Right ventricle myocardium inferior (tissue), 1 donor: ENCODE results near the gene APOBEC3F. TPM values are rescaled to one million over a fixed set of nuclear protein-coding genes. Genes with fewer than 3 reads are reported as not detected.
"Not testable (repeated sequence)": the region's sequence is repeated elsewhere in the genome, so short reads cannot be mapped to it uniquely, and the experiment has no call there.

Experiments used
- ATAC-seq: fragments of 200-7000 bp; cut with Tn5 transposase; one replicate; pipeline ENCODE4 v1.9.1; 2020; ENCODE audit warnings: mild to moderate bottlenecking, moderate library complexity
- DNase-seq: peaks from one replicate; pipeline ENCODE4 v3.0.0; 2021; ENCODE audit errors: missing footprints
- intact Hi-C: fragments of 100-400 bp; cut with DNase I; formaldehyde crosslinking; loops from one replicate; pipeline ENCODE4 v1.11.0; 2022
- total RNA-seq: library from RNA; stranded (reverse); fragmentation: NEBNext Ultra II Directional; extraction: Animal tissue kit (Norgen Biotek cat#: 25700); gene quantifications from one replicate; pipeline ENCODE4 v1.2.1, GENCODE V29; 2021
- donor health status: DM: no; HTN: yes; CAD: no; lungs with severe emphysema.

Gene APOBEC3F
- total RNA-seq, 1 donor from 2014 or later: 6.7 TPM

- DNase-seq: no peak
- intact Hi-C loops: no loop called here
Observed at GRCh38 chr22:39024519-39025308, 15.9 kb upstream of the APOBEC3F start.

GRCh38 chr22:39026509-39027150, 14.0 kb upstream of the APOBEC3F start:
- DNase-seq (no peak), ATAC-seq (no peak)
- intact Hi-C loops: no loop called here

More at GRCh38 chr22:39024519-39025308, 15.9 kb upstream of the APOBEC3F start:
- ATAC-seq: no peak

GRCh38 chr22:39027717-39028116, 12.9 kb upstream of the APOBEC3F start:
- intact Hi-C loops: no loop called here
- ATAC-seq: no peak
- no peak for DNase-seq

- no peak for ATAC-seq
- intact Hi-C loops: no loop called here
- DNase-seq: no peak
Observed at GRCh38 chr22:39028281-39028680, 12.4 kb upstream of the APOBEC3F start.

GRCh38 chr22:39029227-39029626, 11.4 kb upstream of the APOBEC3F start:
- no peak for DNase-seq
- intact Hi-C loops: no loop called here
- ATAC-seq: no peak

GRCh38 chr22:39030705-39031104, 10.0 kb upstream of the APOBEC3F start:
- DNase-seq (no peak), ATAC-seq (no peak)
- intact Hi-C loops: no loop called here

- ATAC-seq, DNase-seq, intact Hi-C loops: not testable (repeated sequence)
Observed at GRCh38 chr22:39031434-39032295, 9.0 kb upstream of the APOBEC3F start.

- DNase-seq, intact Hi-C loops, ATAC-seq: not testable (repeated sequence)
Observed at GRCh38 chr22:39037071-39037470, 3.6 kb upstream of the APOBEC3F start.

- DNase-seq: no peak
Observed at GRCh38 chr22:39039306-39040126, 1.1 kb upstream of the APOBEC3F start.

GRCh38 chr22:39040155-39040537, 518 bp upstream of the APOBEC3F start:
- DNase-seq, intact Hi-C loops: not testable (repeated sequence)
- ATAC-seq: peak; percentile 19

More at GRCh38 chr22:39039306-39040126, 1.1 kb upstream of the APOBEC3F start:
- no peak for ATAC-seq
- intact Hi-C loops: no loop called here

- no peak for DNase-seq
- intact Hi-C loops: no loop called here
- no peak for ATAC-seq
Observed at GRCh38 chr22:39041908-39042307, 1.2 kb downstream of the APOBEC3F start.

GRCh38 chr22:39043063-39043462, 2.4 kb downstream of the APOBEC3F start:
- intact Hi-C loops, DNase-seq, ATAC-seq: not testable (repeated sequence)

- ATAC-seq, DNase-seq, intact Hi-C loops: not testable (repeated sequence)
Observed at GRCh38 chr22:39045136-39045535, 4.5 kb downstream of the APOBEC3F start.

GRCh38 chr22:39049486-39049885, 8.8 kb downstream of the APOBEC3F start:
- DNase-seq, ATAC-seq, intact Hi-C loops: not testable (repeated sequence)

GRCh38 chr22:39051844-39052495, 11.3 kb downstream of the APOBEC3F start:
- intact Hi-C loops, DNase-seq, ATAC-seq: not testable (repeated sequence)

- intact Hi-C loops: no loop called here
- no peak for ATAC-seq
- DNase-seq: no peak
Observed at GRCh38 chr22:39055658-39056057, 15.0 kb downstream of the APOBEC3F start.

- intact Hi-C loops, ATAC-seq, DNase-seq: not testable (repeated sequence)
Observed at GRCh38 chr22:39061290-39061689, 20.6 kb downstream of the APOBEC3F start.

- DNase-seq, ATAC-seq, intact Hi-C loops: not testable (repeated sequence)
Observed at GRCh38 chr22:39061951-39062350, 21.3 kb downstream of the APOBEC3F start.
